Measurements from ENCODE around the gene GABRA4.

The GABRA4 gene

DNA sequence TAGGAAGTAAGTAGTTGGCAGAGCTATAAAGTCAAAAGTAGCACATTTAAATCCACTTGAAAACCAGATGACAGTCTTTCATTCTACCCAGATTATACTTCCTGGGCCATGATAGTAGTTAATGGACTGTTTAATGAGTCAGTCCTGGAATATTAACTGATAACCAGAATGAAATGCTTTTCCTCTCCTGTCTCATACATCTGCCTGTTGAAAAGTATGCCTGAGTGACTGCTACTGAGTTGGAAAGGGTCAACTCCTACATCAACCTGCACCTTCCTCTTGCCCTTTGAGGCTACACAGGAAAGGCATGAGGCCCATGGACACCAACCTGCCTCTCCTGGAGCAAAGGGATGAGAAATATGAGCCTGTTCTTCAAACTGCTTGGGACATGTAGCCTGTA, 48.3 kb downstream of the GABRA4 start:
- no peak overlapping the region for H3K4me3 ChIP-seq (ENCODE audit: low read depth, low read length)
- TF ChIP-seq POLR2A (IDR thresholded peaks at IDR 0.05; ENCODE audit: extremely low read depth, insufficient read length) (no peak), MYC (IDR thresholded peaks at IDR 0.05; ENCODE audit: low read depth, low read length) (no peak)
- TF ChIP-seq, protein P1, sequence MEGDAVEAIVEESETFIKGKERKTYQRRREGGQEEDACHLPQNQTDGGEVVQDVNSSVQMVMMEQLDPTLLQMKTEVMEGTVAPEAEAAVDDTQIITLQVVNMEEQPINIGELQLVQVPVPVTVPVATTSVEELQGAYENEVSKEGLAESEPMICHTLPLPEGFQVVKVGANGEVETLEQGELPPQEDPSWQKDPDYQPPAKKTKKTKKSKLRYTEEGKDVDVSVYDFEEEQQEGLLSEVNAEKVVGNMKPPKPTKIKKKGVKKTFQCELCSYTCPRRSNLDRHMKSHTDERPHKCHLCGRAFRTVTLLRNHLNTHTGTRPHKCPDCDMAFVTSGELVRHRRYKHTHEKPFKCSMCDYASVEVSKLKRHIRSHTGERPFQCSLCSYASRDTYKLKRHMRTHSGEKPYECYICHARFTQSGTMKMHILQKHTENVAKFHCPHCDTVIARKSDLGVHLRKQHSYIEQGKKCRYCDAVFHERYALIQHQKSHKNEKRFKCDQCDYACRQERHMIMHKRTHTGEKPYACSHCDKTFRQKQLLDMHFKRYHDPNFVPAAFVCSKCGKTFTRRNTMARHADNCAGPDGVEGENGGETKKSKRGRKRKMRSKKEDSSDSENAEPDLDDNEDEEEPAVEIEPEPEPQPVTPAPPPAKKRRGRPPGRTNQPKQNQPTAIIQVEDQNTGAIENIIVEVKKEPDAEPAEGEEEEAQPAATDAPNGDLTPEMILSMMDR (IDR thresholded peaks at IDR 0.05; ENCODE audit: low read depth, low read length): no peak
- TF ChIP-seq, protein P2, sequence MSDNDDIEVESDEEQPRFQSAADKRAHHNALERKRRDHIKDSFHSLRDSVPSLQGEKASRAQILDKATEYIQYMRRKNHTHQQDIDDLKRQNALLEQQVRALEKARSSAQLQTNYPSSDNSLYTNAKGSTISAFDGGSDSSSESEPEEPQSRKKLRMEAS (IDR thresholded peaks at IDR 0.05; ENCODE audit: low read depth, low read length): no peak
- no peak for DNase-seq (ENCODE audit: low read depth)

DNA sequence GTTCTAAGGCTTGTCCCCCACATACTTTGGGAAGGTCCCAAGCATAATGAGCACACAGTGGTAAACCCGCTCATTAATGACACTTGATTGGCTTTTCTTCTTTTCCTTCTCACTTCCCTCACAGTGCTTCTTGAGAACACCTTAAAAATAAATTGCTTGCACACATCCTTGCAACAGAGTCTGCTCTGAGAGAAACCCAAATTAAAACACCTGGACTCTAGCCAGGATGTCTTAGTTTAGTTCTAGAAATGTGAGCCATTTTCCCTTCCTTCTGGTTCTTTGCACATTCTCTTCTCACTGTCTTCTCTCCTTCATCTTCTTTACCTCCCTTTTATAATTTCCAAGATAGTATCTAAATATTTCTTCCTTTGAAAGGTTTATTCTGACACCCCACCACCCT, 49.0 kb downstream of the GABRA4 start:
- H3K4me3 ChIP-seq (ENCODE audit: low read depth, low read length): no peak overlapping the region
- no peak for DNase-seq (ENCODE audit: low read depth)
- TF ChIP-seq, protein P1 (IDR thresholded peaks at IDR 0.05; ENCODE audit: low read depth, low read length): no peak
- TF ChIP-seq POLR2A (IDR thresholded peaks at IDR 0.05; ENCODE audit: extremely low read depth, insufficient read length): no peak
- TF ChIP-seq, protein P2 (IDR thresholded peaks at IDR 0.05; ENCODE audit: low read depth, low read length): no peak
- TF ChIP-seq MYC (IDR thresholded peaks at IDR 0.05; ENCODE audit: low read depth, low read length): no peak

DNA sequence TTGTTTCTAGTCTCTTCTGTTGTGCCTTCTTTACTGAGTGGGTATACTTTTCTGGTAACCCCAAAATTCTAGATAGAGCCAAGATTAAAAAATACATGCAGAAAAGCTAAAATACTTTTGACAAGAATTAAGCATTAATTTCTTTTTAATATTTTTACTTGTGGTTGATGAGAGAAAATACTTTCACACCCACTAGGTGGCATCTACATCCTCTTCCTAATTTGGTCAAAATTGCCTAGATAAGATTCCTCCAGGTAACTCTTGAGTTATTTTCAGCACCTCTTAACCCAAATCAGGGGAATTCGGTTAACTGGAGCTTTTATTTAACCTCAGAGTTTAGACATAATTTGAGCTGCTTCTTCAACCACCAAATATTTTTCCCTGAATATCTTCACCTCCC, 55.9 kb downstream of the GABRA4 start:
- TF ChIP-seq, protein P2 (IDR thresholded peaks at IDR 0.05; ENCODE audit: low read depth, low read length): no peak
- TF ChIP-seq, protein P1 (IDR thresholded peaks at IDR 0.05; ENCODE audit: low read depth, low read length): no peak
- no peak for TF ChIP-seq POLR2A (IDR thresholded peaks at IDR 0.05; ENCODE audit: extremely low read depth, insufficient read length)
- no peak for TF ChIP-seq MYC (IDR thresholded peaks at IDR 0.05; ENCODE audit: low read depth, low read length)
- no peak overlapping the region for H3K4me3 ChIP-seq (ENCODE audit: low read depth, low read length)
- peak; percentile 15 for DNase-seq (ENCODE audit: low read depth)

DNA sequence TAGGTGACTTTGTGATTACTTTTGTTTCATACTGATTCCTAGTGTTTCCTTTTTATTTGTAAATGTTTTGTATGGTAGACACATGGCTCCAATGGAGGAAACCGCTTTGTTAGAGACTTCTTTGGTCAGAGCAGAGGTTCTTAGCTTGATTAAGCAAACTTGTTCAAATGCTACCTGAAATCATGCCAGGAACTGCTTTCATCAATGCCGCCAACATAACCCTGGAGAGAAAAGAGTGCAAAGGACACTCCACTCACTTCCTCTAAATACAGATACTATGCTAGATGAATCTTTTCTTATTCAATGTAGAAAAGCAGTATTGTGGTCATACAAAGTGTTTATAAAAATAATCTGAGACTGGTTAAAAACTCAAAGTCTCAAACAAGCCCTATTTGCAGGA, 58.7 kb downstream of the GABRA4 start:
- no peak for TF ChIP-seq POLR2A (IDR thresholded peaks at IDR 0.05; ENCODE audit: extremely low read depth, insufficient read length)
- no peak for DNase-seq (ENCODE audit: low read depth)
- no peak overlapping the region for H3K4me3 ChIP-seq (ENCODE audit: low read depth, low read length)

DNA sequence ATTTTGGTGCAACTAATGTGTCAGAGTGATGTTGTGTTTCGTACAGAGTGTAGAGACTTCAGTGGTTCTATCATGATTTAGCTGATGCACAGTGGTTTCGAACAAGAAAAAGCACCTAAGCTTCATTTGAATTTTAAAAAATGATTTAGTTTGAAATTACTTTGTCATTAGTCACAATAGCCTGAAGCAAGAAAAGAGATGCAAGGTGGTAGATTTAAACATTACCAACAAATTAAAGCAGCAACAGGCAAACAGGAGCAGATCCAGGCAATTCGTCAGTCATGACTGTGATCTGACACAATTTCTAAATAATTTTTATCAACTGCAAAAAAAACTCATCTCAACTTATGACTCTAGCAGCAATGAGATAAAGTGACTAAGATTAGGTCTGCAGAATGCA, 59.7 kb downstream of the GABRA4 start:
- no peak overlapping the region for H3K4me3 ChIP-seq (ENCODE audit: low read depth, low read length)
- DNase-seq (ENCODE audit: low read depth): no peak
- TF ChIP-seq, protein P1 (IDR thresholded peaks at IDR 0.05; ENCODE audit: low read depth, low read length): no peak
- TF ChIP-seq, protein P2 (IDR thresholded peaks at IDR 0.05; ENCODE audit: low read depth, low read length): no peak
- TF ChIP-seq POLR2A (IDR thresholded peaks at IDR 0.05; ENCODE audit: extremely low read depth, insufficient read length) (no peak), MYC (IDR thresholded peaks at IDR 0.05; ENCODE audit: low read depth, low read length) (no peak)

DNA sequence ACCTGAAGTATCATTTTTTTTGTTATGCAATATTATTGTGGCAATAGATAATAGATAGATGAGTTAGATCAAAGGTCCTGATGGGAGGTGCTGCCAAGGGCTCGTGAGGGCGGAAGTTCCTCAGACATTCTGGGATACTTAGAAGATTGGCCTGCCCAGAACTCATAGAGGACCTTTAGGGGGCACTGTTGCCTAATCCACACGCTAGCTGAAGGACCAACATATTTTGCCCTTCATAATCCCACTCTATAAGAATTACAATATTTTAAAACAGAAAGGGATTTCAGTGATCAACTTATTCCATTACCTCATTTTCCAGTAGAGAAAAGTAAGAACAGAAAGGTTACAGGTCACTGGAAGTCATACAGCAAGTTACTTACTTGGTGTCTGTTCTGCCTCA, 61.4 kb downstream of the GABRA4 start:
- H3K4me3 ChIP-seq (ENCODE audit: low read depth, low read length): no peak overlapping the region
- DNase-seq (ENCODE audit: low read depth): peak; percentile 61
- TF ChIP-seq POLR2A (IDR thresholded peaks at IDR 0.05; ENCODE audit: extremely low read depth, insufficient read length) (no peak), MYC (IDR thresholded peaks at IDR 0.05; ENCODE audit: low read depth, low read length) (no peak)
- TF ChIP-seq, protein P1 (IDR thresholded peaks at IDR 0.05; ENCODE audit: low read depth, low read length): peak; percentile 66
- TF ChIP-seq, protein P2 (IDR thresholded peaks at IDR 0.05; ENCODE audit: low read depth, low read length): no peak

Measured in NB4 (cell line).